Karpas-422 (cell line): ENCODE results near the gene PDZD8. TPM values are rescaled to one million over a fixed set of nuclear protein-coding genes. Genes with fewer than 3 reads are reported as not detected.
"Not testable (repeated sequence)": the region's sequence is repeated elsewhere in the genome, so short reads cannot be mapped to it uniquely, and the experiment has no call there.

Experiments used
- DNase-seq: peaks from one replicate; pipeline ENCODE4 v3.0.0-alpha.2; 2015
- H2AFZ ChIP-seq: fragments of 200-600 bp; sonication (generic); 2 replicates; pipeline ENCODE4 v1.6.1; 2014; ENCODE audit warnings: antibody characterized with exemption, low read length, mixed read lengths
- H3K27ac ChIP-seq: fragments of 200-600 bp; sonication (generic); 2 replicates; pipeline ENCODE4 v1.5.1; 2014; ENCODE audit warnings: mild to moderate bottlenecking, low read length, moderate library complexity
- H3K27me3 ChIP-seq: fragments of 200-600 bp; sonication (generic); 2 replicates; pipeline ENCODE4 v1.6.1; 2014; ENCODE audit warnings: low read length, mixed read lengths
- H3K36me3 ChIP-seq: fragments of 200-600 bp; sonication (generic); 2 replicates; pipeline ENCODE4 v1.6.1; 2014; ENCODE audit warnings: low read length, mixed read lengths; ENCODE audit not compliant: insufficient read depth
- H3K4me1 ChIP-seq: fragments of 200-600 bp; sonication (generic); 2 replicates; pipeline ENCODE4 v1.6.1; 2014; ENCODE audit warnings: mild to moderate bottlenecking, low read length, mixed read lengths
- H3K4me2 ChIP-seq: fragments of 200-600 bp; sonication (generic); 2 replicates; pipeline ENCODE4 v1.6.1; 2014; ENCODE audit warnings: low read length, low read depth, mild to moderate bottlenecking; ENCODE audit not compliant: poor library complexity, severe bottlenecking
- H3K4me3 ChIP-seq: fragments of 200-600 bp; sonication (generic); 2 replicates; pipeline ENCODE4 v1.5.1; 2014; ENCODE audit warnings: mild to moderate bottlenecking, antibody characterized with exemption, low read length, mixed read lengths
- H3K79me2 ChIP-seq: fragments of 200-600 bp; sonication (generic); 2 replicates; pipeline ENCODE4 v1.6.1; 2014; ENCODE audit warnings: mild to moderate bottlenecking, low read length, mixed read lengths
- H3K9ac ChIP-seq: fragments of 200-600 bp; sonication (generic); 2 replicates; pipeline ENCODE4 v1.6.0; 2014; ENCODE audit warnings: low read length
- H3K9me2 ChIP-seq: fragments of 200-600 bp; sonication (generic), shearing (Covaris generic); replicated peaks from 2 replicates; pipeline ENCODE4 v1.6.0; 2014; ENCODE audit warnings: mild to moderate bottlenecking, low read length, moderate library complexity; ENCODE audit not compliant: insufficient read depth
- H3K9me3 ChIP-seq: fragments of 300-700, 200-600 bp; sonication (generic); 2 replicates; pipeline ENCODE4 v1.6.1; 2014; ENCODE audit warnings: low read length, mixed read lengths
- H4K20me1 ChIP-seq: fragments of 200-600 bp; sonication (generic); 2 replicates; pipeline ENCODE4 v1.6.1; 2014; ENCODE audit warnings: mild to moderate bottlenecking, antibody characterized with exemption, low read length, low read depth; ENCODE audit not compliant: insufficient read depth
- total RNA-seq: library from RNA; depleted of rRNA; stranded (reverse); fragments of >200 nt; shearing (Covaris generic); gene quantifications from 2 replicates; pipeline ENCODE4 v1.2.3, GENCODE V29; 2014; ENCODE audit warnings: low replicate concordance

PDZD8 gene
- total RNA-seq, 1 experiment from 2014 or later: 15.7 TPM

GRCh38 chr10:117241541-117242462, 133.4 kb downstream of the PDZD8 start:
- H3K27ac ChIP-seq: no peak overlapping the region
- no peak overlapping the region for H3K9ac ChIP-seq
- H3K79me2 ChIP-seq: no peaks in the 10 kb centered on the region
- H2AFZ ChIP-seq: no peak overlapping the region
- H3K4me3 ChIP-seq: no peak overlapping the region
- H4K20me1 ChIP-seq: no peaks in the 10 kb centered on the region
- H3K27me3 ChIP-seq: no peaks in the 10 kb centered on the region
- DNase-seq: no peak
- peaks cover 10% of the 10 kb centered on the region for H3K4me1 ChIP-seq
- no peaks in the 10 kb centered on the region for H3K9me3 ChIP-seq
- no peak overlapping the region for H3K4me2 ChIP-seq
- H3K9me2 ChIP-seq: no peaks in the 10 kb centered on the region
- no peaks in the 10 kb centered on the region for H3K36me3 ChIP-seq

- Histone ChIP-seq H2AFZ (no peak within 1 kb of the TSS), H3K9ac (no peak within 1 kb of the TSS), H3K27me3 (no peaks in the 10 kb centered on the region), H3K4me2 (no peak within 1 kb of the TSS), H3K9me3 (no peaks in the 10 kb centered on the region), H3K36me3 (no peaks in the 10 kb centered on the region), H3K9me2 (no peaks in the 10 kb centered on the region), H3K4me3 (no peak within 1 kb of the TSS), H3K27ac (no peak within 1 kb of the TSS), H3K4me1 (peaks cover 17% of the 10 kb centered on the region), H4K20me1 (no peaks in the 10 kb centered on the region), H3K79me2 (no peaks in the 10 kb centered on the region)
- DNase-seq: no peak
Observed at GRCh38 chr10:117240621-117241529, 134.4 kb downstream of the PDZD8 start, which contains the start of gene SLC18A2. Gene SLC18A2 (plus strand): TSS chr10:117241114. CDS start chr10:117241694, 580 bp downstream.

GRCh38 chr10:117239721-117240620, 135.3 kb downstream of the PDZD8 start:
- no peak overlapping the region for H3K27ac ChIP-seq
- no peak for DNase-seq
- no peaks in the 10 kb centered on the region for H3K27me3 ChIP-seq
- no peaks in the 10 kb centered on the region for H4K20me1 ChIP-seq
- no peak overlapping the region for H3K4me3 ChIP-seq
- no peak overlapping the region for H3K9ac ChIP-seq
- H3K79me2 ChIP-seq: no peaks in the 10 kb centered on the region
- no peaks in the 10 kb centered on the region for H3K36me3 ChIP-seq
- H3K4me2 ChIP-seq: no peak overlapping the region
- H3K9me3 ChIP-seq: no peaks in the 10 kb centered on the region
- peaks cover 17% of the 10 kb centered on the region for H3K4me1 ChIP-seq
- no peak overlapping the region for H2AFZ ChIP-seq
- H3K9me2 ChIP-seq: no peaks in the 10 kb centered on the region

GRCh38 chr10:117239051-117239450, 136.2 kb downstream of the PDZD8 start:
- Histone ChIP-seq H3K79me2 (no peaks in the 10 kb centered on the region), H3K4me1 (peaks cover 17% of the 10 kb centered on the region), H3K9me3 (no peaks in the 10 kb centered on the region), H3K4me3 (no peak overlapping the region), H3K27me3 (no peaks in the 10 kb centered on the region), H3K9ac (no peak overlapping the region), H4K20me1 (0 out of 2 replicates have a peak, but pooled peaks cover 3% of the 10 kb centered on the region), H3K27ac (no peak overlapping the region), H3K36me3 (no peaks in the 10 kb centered on the region), H2AFZ (no peak overlapping the region), H3K4me2 (no peak overlapping the region), H3K9me2 (no peaks in the 10 kb centered on the region)
- DNase-seq: no peak

GRCh38 chr10:117237401-117237991, 137.7 kb downstream of the PDZD8 start:
- peaks cover 17% of the 10 kb centered on the region for H3K4me1 ChIP-seq
- 0 out of 2 replicates have a peak, but pooled peaks cover 4% of the 10 kb centered on the region for H4K20me1 ChIP-seq
- H3K36me3 ChIP-seq: no peaks in the 10 kb centered on the region
- no peak overlapping the region for H3K4me3 ChIP-seq
- H3K4me2 ChIP-seq: peak overlapping the region; percentile 46
- no peak overlapping the region for H2AFZ ChIP-seq
- H3K79me2 ChIP-seq: no peaks in the 10 kb centered on the region
- DNase-seq: peak; percentile 94
- no peak overlapping the region for H3K27ac ChIP-seq
- no peaks in the 10 kb centered on the region for H3K9me3 ChIP-seq
- no peaks in the 10 kb centered on the region for H3K27me3 ChIP-seq
- no peaks in the 10 kb centered on the region for H3K9me2 ChIP-seq
- no peak overlapping the region for H3K9ac ChIP-seq

GRCh38 chr10:117230107-117230506, 145.1 kb downstream of the PDZD8 start:
- not testable (repeated sequence) for H3K27me3 ChIP-seq, H3K9ac ChIP-seq, H3K4me3 ChIP-seq, H4K20me1 ChIP-seq, H3K36me3 ChIP-seq, DNase-seq, H3K27ac ChIP-seq, H2AFZ ChIP-seq, H3K9me2 ChIP-seq, H3K4me2 ChIP-seq, H3K79me2 ChIP-seq, H3K4me1 ChIP-seq, H3K9me3 ChIP-seq

GRCh38 chr10:117228210-117228609, 147.0 kb downstream of the PDZD8 start:
- Histone ChIP-seq H3K4me1 (no peaks in the 10 kb centered on the region), H3K27ac (no peak overlapping the region), H3K4me2 (no peak overlapping the region), H3K9me3 (no peaks in the 10 kb centered on the region), H3K9me2 (no peaks in the 10 kb centered on the region), H3K4me3 (no peak overlapping the region), H3K27me3 (no peaks in the 10 kb centered on the region), H3K79me2 (no peaks in the 10 kb centered on the region), H3K9ac (no peak overlapping the region), H3K36me3 (no peaks in the 10 kb centered on the region), H4K20me1 (no peaks in the 10 kb centered on the region), H2AFZ (no peak overlapping the region)
- no peak for DNase-seq
